Stimulated activated CD8-positive, alpha-beta memory T cell treated with anti-CD3 and anti-CD28 coated beads, Interleukin-4, amount 100 ng/mL, for 4 hours (primary cell): ENCODE data around the gene CD300A.
"Not testable (repeated sequence)": the region's sequence is repeated elsewhere in the genome, so short reads cannot be mapped to it uniquely, and the experiment has no call there.

ENCODE experiments used
- DNase-seq, 2 donors: peaks; one replicate each; pipeline ENCODE4 v3.0.0-alpha.2; 2020; ENCODE audit warnings: low read depth in 2 of 2, low spot score in 1 of 2

Gene CD300A

DNA sequence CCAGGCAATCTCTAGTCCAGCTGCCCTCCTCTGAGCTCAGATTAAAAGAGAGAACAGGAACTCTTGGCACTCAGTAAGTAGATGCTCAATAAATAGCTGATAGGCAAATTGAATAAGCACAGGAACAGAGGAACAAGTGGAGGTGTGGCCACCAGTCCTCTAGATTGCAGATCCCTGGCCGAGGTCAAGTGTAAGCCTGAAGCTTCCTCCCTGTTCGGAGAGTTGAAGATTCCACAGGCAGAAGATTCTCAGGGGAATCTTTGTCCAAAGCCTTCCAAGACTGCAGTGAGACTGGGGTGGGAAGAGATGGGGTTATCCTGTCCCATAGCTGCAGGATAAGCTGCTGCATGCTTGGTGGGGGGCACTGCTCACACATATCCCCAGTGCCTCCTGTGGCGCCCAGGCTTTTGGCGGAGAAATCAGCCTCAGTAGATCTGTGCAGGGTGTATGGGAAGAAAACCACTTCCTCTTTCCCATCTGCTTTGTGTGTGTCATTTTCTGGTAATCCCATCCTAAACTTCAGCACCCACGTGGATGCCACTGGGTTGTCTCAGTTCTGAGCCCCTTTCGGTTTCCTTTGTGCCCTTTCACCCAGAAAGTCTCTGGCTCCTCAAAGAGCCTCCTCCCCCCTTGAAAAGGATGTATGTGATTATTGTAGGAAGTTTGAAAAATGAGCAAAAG, 12.1 kb downstream of the CD300A start:
- DNase-seq = no peak

DNA sequence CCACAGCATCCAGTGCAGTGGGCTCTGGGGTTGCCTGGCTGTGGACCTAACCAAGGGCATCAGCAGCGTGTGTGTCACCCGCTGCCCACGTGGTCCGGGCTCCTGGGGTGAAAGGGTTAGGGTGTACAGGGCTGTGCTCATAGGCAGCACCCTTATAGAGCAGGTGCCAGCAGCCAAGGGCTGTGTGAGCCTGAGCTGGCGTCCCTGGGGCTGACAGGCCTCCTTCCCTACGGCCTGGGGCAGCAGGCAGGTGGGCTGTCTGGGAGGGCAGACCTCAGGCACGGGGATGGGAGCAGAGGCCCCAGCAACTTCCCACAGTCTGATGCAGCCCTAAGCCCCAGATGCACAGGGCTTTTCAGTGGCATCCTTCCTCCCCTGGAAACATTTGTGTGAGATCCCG, 13.9 kb downstream of the CD300A start:
- no peak for DNase-seq

DNA sequence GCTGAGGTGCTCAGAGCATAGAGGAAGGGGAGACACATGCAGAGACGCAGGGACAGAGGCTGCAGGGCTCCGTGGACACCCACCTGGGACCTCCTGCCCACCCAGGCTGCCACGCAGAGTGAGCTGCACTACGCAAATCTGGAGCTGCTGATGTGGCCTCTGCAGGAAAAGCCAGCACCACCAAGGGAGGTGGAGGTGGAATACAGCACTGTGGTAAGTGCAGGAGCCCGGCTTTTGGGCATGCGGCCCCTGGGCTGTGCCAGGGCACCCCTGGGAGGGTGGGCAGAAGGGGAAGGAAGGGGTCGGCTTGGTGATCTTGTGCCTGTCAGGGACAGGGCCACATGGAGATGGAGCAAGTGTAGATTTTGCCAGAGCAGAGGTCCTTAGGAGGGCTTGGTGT, 15.2 kb downstream of the CD300A start:
- no peak for DNase-seq

DNA sequence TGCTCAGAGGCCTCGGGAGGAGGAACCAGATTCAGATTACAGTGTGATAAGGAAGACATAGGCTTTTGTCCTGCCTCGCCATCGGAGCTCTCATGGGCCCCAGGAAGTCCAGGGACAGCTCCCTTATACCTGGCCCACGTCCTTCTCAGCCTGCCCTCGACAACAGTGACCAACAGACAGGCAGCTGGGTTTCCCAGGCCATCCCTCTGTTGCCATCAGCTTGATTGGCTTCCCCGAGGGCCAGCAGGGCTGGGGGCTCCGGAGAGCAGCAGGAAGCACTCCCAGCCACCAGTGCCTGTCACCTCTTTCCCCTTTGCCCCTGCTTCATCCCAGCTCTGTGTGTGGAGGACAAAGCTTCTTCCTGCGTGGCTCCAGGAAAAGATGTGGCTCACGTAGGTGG, 17.6 kb downstream of the CD300A start:
- no peak for DNase-seq

DNA sequence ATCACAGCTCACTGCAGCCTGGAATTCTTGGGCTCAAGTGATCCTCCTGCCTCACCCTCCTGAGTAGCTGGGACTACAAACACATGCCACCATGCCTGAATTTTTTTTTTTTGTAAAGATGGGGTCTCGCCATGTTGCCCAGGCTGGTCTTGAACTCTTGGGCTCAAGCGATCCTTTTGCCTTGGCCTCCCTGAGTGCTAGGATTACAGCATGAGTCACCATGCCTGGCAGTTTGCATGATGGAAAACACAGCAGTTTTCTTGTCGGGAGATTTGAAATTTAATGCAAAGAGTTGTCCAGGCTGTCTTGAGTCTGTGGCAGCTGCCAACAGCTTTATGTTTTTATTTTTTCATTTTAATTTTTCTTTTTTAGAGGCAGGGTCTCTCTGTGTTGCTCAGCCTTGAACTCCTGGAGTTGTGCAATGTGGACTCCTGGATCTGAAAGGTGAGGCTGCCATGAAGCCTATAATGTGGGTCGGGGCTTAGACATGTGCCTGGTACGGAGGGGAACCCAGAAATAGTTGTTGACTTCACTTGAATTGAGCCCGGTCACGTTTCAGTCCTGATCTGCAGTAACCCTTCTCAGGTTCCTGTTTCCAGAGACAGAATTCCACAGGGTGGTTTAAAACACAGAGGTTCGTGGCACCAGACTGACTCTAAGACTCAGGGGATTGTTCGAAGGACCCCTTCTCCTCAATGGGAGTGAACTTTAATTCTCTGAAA, 18.7 kb downstream of the CD300A start:
- DNase-seq = no peak

DNA sequence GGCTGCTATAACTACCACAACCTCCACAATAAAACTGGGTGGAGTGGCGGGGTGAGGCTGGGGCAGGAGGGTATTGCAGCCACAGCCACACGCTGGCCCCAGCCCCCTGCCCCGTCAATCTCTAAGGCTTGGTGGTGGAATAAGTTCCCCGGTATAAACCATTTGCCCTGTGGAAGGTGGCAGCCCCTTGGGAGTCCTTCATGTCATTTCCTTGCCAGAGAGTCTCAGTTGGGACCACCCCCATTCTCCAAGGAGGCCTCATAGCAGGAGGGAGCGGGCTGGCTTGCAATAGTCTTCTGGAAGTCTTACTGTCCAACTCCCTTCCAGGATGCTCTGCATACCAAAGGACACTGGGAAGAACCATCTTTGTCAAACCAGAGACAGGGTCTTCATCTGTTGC, 19.4 kb downstream of the CD300A start:
- DNase-seq = no peak

DNA sequence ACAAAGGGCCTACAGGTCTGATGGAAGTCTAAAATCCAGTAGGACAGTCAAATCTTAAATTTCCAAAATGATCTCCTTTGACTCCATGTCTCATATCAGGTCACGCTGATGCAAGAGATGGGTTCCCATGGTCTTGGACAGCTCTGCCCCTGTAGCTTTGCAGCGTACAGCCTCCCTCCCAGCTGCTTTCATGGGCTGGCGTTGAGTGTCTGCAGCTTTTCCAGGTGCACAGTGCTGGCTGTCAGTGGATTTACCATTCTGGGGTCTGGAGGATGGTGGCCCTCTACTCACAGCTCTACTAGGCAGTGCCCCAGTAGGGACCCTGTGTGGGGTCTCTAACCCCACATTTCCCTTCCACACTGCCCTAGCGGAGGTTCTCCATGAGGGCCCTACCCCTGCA, 21.8 kb downstream of the CD300A start:
- DNase-seq = not testable (repeated sequence)

DNA sequence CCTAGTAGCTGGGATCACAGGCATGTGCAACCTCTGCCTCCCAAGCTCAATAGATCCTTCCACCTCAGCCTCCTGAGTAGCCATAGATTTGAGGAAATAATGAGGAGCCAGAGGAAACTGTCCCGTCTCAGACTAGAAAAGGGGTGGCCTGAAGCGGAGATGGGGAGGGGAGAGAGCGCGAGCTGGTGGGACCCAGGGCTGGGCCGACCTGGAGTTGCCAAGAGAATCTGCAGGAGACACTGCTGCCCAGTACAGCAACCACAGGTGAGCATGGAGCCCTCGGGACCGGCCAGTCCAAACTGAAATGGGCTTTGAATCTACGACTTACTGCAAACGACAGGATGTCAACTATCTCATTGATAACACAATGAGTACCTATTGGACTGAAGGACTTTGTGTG, 24.3 kb downstream of the CD300A start:
- no peak for DNase-seq

DNA sequence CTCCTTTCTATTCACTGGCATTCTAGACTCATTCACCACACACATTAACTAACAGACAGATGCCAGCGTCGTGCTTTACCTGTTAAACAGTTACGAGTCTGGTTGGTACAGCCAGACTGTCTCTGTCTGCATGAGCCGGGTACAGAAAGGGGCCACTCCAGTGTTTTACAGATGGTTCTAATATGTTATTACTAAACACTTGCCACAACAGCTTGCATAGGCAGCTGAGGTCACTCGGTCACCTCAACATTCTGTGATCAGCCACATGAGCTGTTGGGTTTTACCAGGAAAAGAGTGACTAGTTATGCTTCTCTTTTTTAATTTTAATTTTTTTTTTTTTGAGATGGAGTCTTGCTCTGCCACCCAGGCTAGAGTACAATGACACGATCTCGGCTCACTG, 25.2 kb downstream of the CD300A start:
- no peak for DNase-seq

DNA sequence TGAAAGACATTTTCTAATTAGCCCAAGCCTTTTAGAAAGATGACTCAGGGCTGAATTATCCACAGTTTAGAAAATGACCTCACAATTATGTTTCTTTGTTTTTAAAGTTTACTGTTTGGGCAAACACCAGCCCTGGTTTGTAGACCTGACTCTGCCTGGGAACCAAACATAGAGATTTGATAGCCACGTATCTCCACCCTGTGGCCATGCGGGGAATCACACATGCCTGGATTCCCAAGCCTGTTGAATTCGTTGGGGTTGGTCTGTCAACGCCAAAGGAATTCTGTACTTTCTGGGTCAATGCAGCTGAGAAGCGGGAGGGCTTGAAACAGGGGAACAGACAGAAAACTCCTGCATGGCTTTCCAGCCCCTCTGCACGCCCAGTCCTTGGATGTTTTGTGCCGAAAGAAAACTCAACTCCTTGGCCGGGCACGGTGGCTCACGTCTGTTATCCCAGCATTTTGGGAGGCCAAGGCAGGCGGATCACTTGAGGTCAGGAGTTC, 26.9 kb downstream of the CD300A start:
- peak in 1 of 2 donors; percentile 62 for DNase-seq

DNA sequence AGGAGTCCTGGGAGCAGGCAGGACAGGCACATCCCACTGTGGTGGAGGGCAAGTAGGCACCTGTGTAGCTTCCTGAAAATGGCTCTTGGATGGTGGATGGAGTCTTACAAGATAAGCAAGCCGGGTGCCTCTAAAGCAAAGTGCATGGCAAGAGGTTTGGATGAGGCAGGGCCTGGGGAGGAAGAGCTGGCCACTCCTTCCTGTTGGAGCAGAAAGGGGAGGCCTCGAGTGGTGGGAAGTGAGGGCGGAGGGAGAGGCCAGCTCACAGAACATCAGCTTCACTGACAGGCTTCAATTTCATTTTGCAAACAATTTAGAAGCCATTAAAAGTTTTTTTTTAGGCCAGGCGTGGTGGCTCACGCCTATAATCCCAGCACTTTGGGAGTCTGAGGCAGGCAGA, 31.0 kb downstream of the CD300A start:
- DNase-seq = no peak

DNA sequence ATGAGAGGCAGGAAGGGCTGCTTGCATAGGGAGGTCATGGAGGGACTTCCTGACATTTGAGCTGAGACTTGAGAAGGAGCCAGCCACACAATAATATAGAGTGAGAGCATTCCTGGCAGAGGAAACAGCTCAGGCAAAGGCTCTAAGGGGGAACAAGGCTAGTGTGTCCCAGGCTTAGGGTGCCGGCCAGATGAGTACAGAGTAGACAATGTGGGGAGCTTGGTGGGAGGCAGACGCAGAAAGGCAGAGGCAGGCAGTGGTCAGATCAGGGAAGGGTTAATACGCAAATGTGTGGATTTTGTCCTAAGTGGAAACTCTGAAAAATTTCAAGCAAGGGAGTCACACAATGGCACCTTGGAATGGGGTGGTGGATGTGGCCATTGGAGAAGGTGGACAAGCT, 33.6 kb downstream of the CD300A start:
- DNase-seq = no peak

DNA sequence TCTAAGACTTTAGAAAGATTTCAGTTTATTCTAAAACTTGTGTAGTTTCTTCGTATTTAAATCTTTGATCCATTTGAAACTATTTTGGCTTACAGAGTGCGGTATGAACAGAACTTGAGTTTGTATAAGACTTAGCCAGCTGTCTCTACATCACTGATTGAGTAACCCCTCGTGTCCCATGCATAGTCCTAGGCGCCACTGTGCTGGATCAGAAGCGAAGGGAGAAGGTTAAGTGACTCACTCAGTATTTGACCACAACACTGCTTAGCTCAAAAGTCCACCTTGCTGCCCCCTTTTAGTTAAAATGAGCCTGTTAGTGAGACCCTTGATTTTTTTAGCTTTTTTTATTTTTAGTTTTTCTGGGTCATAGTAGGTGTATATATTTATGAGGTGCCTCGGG, 36.4 kb downstream of the CD300A start:
- DNase-seq = no peak

DNA sequence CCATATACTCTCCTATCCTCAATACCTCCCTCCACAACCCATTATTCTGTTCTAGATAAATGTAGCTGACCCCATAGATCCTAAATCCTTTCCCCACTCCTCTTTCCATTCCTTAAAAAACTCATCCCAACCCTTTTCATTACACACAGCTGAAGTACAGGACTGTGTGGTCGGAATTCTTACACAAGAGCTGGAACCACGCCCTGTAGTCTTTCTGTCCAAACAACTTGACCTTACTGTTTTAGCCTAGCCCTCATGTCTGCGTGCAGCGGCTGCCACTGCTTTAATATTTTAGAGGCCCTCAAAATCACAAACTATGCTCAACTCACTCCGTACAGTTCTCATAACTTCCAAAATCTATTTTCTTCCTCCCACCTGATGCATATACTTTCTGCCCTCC, 37.5 kb downstream of the CD300A start:
- not testable (repeated sequence) for DNase-seq

DNA sequence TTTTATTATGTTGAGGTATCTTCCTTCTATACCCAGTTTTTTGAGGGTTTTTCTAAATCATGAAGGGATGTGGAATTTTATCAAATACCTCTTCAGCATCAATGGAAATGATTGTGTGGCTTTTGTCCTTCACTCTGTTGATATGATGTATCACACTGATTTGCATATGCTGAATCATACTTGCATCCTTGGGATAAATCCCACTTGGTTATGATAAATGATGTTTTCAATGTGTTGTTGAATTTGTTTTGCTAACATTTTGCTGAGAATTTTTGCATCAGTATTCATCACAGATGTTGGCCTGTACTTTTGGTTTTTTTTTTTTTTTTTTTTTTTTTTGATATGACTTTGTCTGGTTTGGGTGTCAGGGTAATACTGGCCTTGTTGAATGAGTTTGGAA, 41.7 kb downstream of the CD300A start:
- DNase-seq = no peak

DNA sequence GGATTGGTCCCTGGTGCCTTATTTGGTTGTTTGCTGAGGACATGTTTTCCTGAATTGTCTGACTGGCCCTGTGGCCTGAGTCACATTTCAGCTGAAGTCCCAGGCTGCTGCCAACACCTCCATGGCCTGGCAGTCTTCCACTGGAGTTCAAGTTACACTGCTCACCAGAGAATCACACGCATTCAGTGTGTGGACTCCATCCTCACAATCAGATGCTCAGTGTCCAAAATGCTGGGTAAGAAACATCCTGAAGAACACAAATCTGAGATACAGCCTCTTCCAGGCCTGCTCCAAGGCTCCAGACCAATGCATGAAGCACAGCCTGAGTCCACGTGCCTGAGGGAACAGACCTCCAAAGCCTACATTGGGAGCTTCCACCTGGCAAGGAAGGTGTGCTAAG, 45.6 kb downstream of the CD300A start:
- no peak for DNase-seq

DNA sequence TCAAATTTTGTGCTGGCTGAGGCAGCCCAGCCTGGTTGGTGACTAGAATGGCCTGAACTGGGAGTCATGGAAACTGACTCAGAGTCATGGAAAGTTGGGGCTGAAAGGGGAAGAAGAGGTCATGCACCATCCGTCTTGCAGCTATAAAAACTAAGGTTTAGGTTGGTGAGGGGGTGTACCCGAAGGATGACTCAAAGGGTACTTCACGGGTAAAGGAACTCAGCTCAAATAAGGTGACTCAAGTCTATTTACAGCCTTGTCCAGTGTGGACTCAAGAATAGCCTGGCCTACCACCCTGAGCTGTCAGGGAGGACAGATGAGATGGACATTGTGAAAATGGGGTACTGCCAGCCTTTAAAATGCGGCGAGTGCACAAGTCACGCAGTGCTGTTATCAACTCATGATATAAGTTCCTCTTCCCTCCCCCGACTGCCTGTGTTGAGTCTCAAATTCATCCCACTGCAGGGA, 46.2 kb downstream of the CD300A start:
- DNase-seq = no peak

DNA sequence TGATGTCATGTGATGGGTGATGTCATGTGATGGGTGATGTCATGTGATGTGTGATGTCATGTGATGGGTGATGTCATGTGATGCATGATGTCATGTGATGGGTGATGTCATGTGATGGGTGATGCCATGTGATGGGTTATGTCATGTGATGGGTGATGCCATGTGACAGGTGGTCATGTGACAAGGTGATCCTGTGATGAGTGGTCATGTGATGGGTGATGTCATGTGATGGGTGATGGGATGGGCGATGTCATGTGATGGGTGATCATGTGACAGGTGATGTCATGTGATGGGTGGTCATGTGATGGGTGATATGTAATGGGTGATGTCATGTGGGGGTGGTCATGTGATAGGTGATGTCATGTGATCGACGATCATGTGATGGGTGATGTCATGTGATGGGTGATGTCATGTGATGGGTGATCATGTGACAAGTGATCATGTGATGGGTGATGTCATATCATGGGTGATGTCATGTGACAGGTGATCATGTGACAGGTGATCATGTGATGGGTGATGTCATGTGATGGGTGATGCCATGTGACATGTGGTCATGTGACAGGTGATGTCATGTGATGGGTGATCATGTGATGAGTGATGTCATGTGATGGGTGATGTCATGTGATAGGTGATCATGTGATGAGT, 47.7 kb downstream of the CD300A start:
- no peak for DNase-seq

DNA sequence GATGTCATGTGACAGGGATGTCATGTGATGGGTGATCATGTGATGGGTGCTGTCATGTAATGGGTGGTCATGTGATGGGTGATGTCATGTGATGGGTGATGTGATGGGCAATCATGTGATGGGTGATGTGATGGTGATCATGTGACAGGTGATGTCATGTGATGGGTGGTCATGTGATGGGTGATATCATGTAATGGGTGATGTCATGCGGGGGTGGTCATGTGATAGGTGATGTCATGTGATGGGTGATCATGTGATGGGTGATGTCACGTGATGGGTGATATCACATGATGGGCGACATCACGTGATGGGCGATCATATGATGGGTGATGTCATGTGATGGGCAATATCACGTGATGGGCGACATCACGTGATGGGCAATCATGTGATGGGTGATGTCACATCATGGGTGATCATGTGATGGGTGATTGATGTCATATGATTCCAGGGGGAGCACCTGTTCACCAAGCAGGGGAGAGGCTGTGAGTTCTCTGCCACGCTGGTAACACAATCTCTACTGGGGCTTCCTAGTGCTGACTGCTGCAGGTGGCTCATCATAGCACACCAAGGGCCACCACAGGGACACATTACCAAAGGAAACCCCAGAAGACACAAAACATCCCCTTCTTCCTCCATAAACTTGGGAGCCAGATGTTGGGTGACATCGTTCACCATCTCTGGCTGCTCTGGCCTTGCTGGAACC, 48.3 kb downstream of the CD300A start:
- DNase-seq = no peak

DNA sequence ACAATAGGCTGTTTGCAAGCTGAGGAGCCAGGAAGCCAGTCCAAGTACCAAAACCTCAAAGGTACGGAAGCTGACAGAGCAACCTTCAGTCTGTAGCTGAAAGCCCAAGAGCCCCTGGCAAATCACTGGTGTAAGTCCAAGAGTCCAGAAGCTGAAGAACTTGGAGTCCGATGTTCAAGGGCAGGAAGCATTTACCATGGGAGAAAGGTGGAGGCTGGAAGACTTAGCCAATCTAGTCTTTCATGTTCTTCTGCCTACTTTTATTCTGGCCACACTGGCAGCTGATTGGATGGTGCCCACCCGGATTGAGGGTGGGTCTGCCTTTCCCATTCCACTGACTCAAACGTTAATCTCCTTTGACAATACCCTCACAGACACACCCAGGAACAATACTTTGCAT, 49.5 kb downstream of the CD300A start:
- DNase-seq = no peak

DNA sequence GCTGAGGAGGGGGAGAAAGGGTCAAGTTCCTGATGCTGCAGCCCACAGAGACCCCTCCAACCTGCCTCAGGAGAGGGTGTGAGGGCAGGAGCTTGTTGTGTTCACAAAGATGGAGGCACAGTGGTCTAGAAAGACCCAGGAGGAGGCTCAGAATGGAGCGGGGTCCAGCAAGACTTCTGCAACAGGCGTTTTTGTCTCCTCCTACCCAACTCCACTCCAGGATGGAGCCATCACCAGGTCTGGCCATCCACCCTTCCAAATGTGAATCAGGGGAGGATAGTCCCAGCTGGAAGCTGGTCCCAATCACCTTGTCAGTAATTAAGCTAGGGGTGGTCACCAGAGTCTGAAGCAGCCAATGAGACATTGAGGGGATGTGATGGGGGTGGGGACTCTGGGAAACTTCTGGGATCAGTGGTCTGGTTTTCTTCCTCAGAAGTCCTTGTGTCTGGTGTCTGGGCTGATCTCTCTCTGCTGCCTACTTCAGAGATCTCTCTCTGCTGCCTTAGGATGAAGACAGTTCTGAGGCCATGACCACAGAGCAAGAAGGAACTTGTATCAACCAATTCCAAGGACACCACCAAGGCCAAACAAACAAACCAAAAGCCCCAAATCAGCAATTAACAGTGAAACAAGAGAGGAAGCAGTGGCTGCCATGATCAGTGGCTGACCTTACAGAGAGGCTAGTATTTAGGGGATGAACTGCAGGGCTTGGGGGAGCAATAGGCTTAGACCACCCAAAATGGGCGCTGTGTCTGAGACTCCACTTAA, 50.3 kb downstream of the CD300A start:
- DNase-seq = no peak
